Measurements from ENCODE around the gene FCN2. TPM values are rescaled to one million over a fixed set of nuclear protein-coding genes. Genes with fewer than 3 reads are reported as not detected.

FCN2 gene
- total RNA-seq, 4 donors from 2014 or later: not detected

DNA sequence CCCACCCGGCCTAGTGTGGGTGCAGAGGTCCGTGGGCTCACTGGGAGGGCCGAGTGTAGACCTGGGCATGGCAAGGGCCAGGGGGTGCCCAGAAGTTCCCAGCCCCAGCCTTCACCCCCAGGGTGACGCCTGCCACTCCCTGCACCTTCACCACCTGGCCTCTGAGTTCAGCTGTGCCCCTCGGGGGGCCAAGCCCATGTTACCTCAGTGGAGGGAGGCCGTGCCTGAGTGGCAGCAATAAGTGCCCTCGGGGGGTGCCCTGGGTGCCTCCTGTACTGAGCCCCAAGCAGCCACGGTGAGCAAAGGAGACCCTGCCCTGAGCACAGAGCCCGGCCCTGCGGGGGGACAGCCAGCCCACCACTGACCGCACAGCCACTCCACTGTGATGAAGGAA lies 10.3 kb upstream of the FCN2 start:
- Histone ChIP-seq H3K9me3 (no peaks in the 10 kb centered on the region), H3K27me3 (peaks cover 0 to 51% (median 1%) of the 10 kb centered on the region in 4 donors), H3K27ac (replicated peaks in 1 of 4) (no peak overlapping the region), H3K4me3 (no peak overlapping the region), H3K36me3 (no peaks in the 10 kb centered on the region), H3K4me1 (peaks cover 0 to 11% (median 9%) of the 10 kb centered on the region in 4 donors)
- no peak for DNase-seq (ENCODE audit: extremely low spot score)
- intact Hi-C loops (cut with DNase I): no loop called here
- WGBS: 90% methylated on average over 3 of the region's 11 CpGs
- TF ChIP-seq POLR2AphosphoS5 (IDR thresholded peaks at IDR 0.05): no peak
- no peak for TF ChIP-seq EP300 (IDR thresholded peaks at IDR 0.05)
- TF ChIP-seq, protein P1, sequence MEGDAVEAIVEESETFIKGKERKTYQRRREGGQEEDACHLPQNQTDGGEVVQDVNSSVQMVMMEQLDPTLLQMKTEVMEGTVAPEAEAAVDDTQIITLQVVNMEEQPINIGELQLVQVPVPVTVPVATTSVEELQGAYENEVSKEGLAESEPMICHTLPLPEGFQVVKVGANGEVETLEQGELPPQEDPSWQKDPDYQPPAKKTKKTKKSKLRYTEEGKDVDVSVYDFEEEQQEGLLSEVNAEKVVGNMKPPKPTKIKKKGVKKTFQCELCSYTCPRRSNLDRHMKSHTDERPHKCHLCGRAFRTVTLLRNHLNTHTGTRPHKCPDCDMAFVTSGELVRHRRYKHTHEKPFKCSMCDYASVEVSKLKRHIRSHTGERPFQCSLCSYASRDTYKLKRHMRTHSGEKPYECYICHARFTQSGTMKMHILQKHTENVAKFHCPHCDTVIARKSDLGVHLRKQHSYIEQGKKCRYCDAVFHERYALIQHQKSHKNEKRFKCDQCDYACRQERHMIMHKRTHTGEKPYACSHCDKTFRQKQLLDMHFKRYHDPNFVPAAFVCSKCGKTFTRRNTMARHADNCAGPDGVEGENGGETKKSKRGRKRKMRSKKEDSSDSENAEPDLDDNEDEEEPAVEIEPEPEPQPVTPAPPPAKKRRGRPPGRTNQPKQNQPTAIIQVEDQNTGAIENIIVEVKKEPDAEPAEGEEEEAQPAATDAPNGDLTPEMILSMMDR (IDR thresholded peaks at IDR 0.05): no peak
- TF ChIP-seq POLR2A (IDR thresholded peaks at IDR 0.05; ENCODE audit: low read depth): no peak

DNA sequence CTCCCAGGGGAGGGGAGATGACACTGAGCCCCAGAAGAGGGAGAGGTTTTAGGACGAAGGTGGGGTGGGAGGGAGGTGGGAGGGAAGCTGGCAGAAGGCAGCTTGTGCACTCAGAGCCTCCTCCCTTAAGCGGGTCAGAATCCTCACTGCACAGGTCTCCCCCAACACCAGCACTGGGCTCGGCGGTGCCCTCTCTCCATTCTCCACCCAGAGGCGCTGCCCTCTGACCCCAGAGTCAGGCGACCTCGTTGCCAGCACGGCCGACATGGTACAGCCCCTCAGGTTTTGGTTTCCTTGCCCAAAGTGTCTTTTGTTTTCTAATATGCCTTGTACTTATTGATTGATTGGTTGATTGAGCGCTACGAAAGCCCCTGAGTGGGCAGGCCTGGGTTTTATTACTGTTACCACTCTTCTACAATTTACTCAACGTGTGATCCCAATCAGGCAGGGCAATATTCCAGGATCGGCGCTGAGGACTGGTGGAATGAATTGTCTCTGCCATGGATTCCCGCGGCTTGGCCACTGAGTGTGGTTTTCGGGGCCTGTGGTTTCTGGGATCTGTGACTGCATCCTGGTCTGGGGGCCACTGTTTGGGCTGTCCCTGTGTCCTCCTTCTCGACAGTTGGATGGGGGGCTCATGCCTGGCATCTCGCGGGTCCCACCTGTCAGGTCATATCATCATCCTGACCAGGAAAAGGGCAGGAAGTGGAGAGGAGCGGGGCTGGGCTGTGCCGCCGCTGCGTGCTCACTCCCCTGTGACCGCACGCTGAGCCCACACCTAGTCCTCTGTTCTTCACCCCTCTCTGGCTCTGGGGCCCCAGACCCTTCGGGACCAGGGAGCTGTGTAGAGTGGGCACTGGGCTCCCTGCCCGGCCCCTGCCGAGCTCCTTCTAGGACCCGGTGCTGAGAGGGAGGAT lies 9.6 kb upstream of the FCN2 start:
- H3K4me3 ChIP-seq: no peak overlapping the region
- TF ChIP-seq, protein P1 (IDR thresholded peaks at IDR 0.05): no peak
- TF ChIP-seq EP300 (IDR thresholded peaks at IDR 0.05) (no peak), POLR2A (IDR thresholded peaks at IDR 0.05; ENCODE audit: low read depth) (no peak), POLR2AphosphoS5 (IDR thresholded peaks at IDR 0.05) (no peak)
- peak overlapping the region; percentile 18 to 40 (median 36) for H3K27ac ChIP-seq (replicated peaks in 1 of 4)
- intact Hi-C loops (cut with DNase I): no loop called here
- no peaks in the 10 kb centered on the region for H3K36me3 ChIP-seq
- no peak for DNase-seq (ENCODE audit: extremely low spot score)
- WGBS: 69% methylated on average over 21 of the region's 30 CpGs
- no peaks in the 10 kb centered on the region for H3K9me3 ChIP-seq
- H3K27me3 ChIP-seq: peaks cover 0 to 51% (median 1%) of the 10 kb centered on the region in 4 donors
- H3K4me1 ChIP-seq: peaks cover 0 to 11% (median 9%) of the 10 kb centered on the region in 4 donors

- DNase-seq (ENCODE audit: extremely low spot score): no peak
- 21% methylated on average over 16 of the region's 16 CpGs for WGBS
- Histone ChIP-seq H3K27ac (replicated peaks in 1 of 4) (peak overlapping the region; percentile 18 to 40 (median 36)), H3K4me3 (no peak overlapping the region), H3K9me3 (no peaks in the 10 kb centered on the region), H3K4me1 (peaks cover 0 to 11% (median 9%) of the 10 kb centered on the region in 4 donors), H3K27me3 (peaks cover 0 to 51% (median 1%) of the 10 kb centered on the region in 4 donors), H3K36me3 (no peaks in the 10 kb centered on the region)
- TF ChIP-seq, protein P1 (IDR thresholded peaks at IDR 0.05): no peak
- TF ChIP-seq POLR2A (IDR thresholded peaks at IDR 0.05; ENCODE audit: low read depth): no peak
- peak; percentile 50 to 61 for TF ChIP-seq POLR2AphosphoS5 (IDR thresholded peaks at IDR 0.05)
- intact Hi-C loops (cut with DNase I): no loop called here
Observed at GRCh38 chr9:134871697-134872340, 8.8 kb upstream of the FCN2 start.

DNA sequence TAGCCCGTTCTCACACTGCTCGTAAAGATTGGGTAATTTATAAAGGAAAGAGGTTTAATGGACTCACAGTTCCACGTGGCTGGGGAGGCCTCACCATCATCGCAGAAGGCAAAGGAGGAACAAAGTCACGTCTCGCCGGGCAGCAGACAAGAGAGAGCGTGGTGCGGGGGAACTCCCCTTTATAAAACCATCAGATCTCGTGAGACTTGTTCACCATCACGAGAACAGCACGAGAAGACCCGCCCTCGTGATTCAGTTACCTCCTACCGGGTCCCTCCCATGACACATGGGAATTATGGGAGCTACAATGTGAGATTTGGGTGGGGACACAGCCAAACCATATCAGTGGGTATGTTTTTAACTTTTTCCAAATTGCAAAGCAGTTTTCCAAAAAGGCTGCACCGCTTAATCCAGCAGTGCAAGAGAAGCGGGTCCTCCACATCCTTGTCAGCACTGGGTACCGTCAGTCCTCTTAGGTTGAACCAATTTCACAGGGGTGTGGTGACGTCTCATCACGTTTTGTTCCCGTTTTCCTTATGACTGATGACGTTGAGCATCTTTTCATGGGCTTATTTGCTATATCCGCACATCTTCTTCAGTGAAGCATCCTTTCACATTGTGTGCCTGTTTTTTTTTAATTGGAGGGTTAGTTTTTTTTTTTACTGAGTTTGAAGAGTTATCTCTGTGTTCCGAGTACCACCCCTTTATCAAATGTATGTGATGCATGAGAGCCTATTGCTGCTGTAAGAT lies 8.0 kb upstream of the FCN2 start:
- TF ChIP-seq POLR2AphosphoS5 (IDR thresholded peaks at IDR 0.05) (no peak), POLR2A (IDR thresholded peaks at IDR 0.05; ENCODE audit: low read depth) (no peak), EP300 (IDR thresholded peaks at IDR 0.05) (no peak)
- TF ChIP-seq, protein P1 (IDR thresholded peaks at IDR 0.05): no peak
- DNase-seq (ENCODE audit: extremely low spot score): no peak
- 83% methylated on average over 24 of the region's 24 CpGs for WGBS
- no peak overlapping the region for H3K4me3 ChIP-seq
- intact Hi-C loops (cut with DNase I): no loop called here
- H3K27ac ChIP-seq (replicated peaks in 1 of 4): no peak overlapping the region
- peaks cover 0 to 11% (median 9%) of the 10 kb centered on the region in 4 donors for H3K4me1 ChIP-seq
- H3K9me3 ChIP-seq: no peaks in the 10 kb centered on the region
- no peaks in the 10 kb centered on the region for H3K36me3 ChIP-seq
- H3K27me3 ChIP-seq: peaks cover 0 to 54% (median 1%) of the 10 kb centered on the region in 4 donors

Data from esophagus muscularis mucosa (tissue), 4 donors.